Activated T-cell treated with anti-CD3 and anti-CD28 coated beads, Interleukin-2, amount 50 U/mL, for 48 hours (primary cell): ENCODE results near the gene ACADVL.
"Not testable (repeated sequence)": the region's sequence is repeated elsewhere in the genome, so short reads cannot be mapped to it uniquely, and the experiment has no call there.

Source experiments
- DNase-seq, 2 experiments: peaks; one replicate each; pipeline ENCODE4 v3.0.0-alpha.2; 2020

Gene ACADVL

GRCh38 chr17:7219812-7220592 lies at the start of gene ACADVL, which contains the start of gene DLG4:
Gene ACADVL, plus strand, starts transcription at chr17:7219938. Its CDS starts 47 bp downstream, at chr17:7219985.
Gene DLG4, minus strand, starts transcription at chr17:7219836.
- peak; percentile 90 to 92 for DNase-seq

- DNase-seq = not testable (repeated sequence)
Observed at GRCh38 chr17:7172522-7173191, 47.1 kb upstream of the ACADVL start.

- peak; percentile 49 to 57 for DNase-seq
Observed at GRCh38 chr17:7173687-7174602, 45.8 kb upstream of the ACADVL start.

- DNase-seq = no peak
Observed at GRCh38 chr17:7174603-7175326, 45.0 kb upstream of the ACADVL start.

GRCh38 chr17:7175330-7175733 lies 44.4 kb upstream of the ACADVL start:
- no peak for DNase-seq

GRCh38 chr17:7176107-7176840 lies 43.5 kb upstream of the ACADVL start:
- no peak for DNase-seq

GRCh38 chr17:7176841-7177190 lies 42.9 kb upstream of the ACADVL start:
- no peak for DNase-seq

- DNase-seq = peak; percentile 75 to 79
Observed at GRCh38 chr17:7177191-7177953, 42.4 kb upstream of the ACADVL start.

GRCh38 chr17:7177954-7178477 lies 41.7 kb upstream of the ACADVL start:
- peak in 1 of 2 experiments; percentile 29 for DNase-seq

- no peak for DNase-seq
Observed at GRCh38 chr17:7178973-7179316, 40.8 kb upstream of the ACADVL start.

- no peak for DNase-seq
Observed at GRCh38 chr17:7179317-7180254, 40.2 kb upstream of the ACADVL start, which contains the start of gene ASGR1. Gene ASGR1, minus strand, starts transcription at chr17:7179370. Its CDS starts 807 bp downstream, at chr17:7178563.

GRCh38 chr17:7182101-7182500 lies 37.6 kb upstream of the ACADVL start:
- DNase-seq = not testable (repeated sequence)

GRCh38 chr17:7183433-7184090 lies 36.2 kb upstream of the ACADVL start:
- no peak for DNase-seq

GRCh38 chr17:7184091-7184488 lies 35.6 kb upstream of the ACADVL start:
- DNase-seq = no peak

- no peak for DNase-seq
Observed at GRCh38 chr17:7184647-7185046, 35.1 kb upstream of the ACADVL start.

GRCh38 chr17:7186241-7186640 lies 33.5 kb upstream of the ACADVL start:
- peak in 1 of 2 experiments; percentile 40 for DNase-seq

- no peak for DNase-seq
Observed at GRCh38 chr17:7190276-7190917, 29.3 kb upstream of the ACADVL start.

GRCh38 chr17:7191069-7191468 lies 28.7 kb upstream of the ACADVL start:
- DNase-seq = no peak
